Inflammatory macrophage treated with lipopolysaccharide for 1 hour (primary cell): ENCODE results near the gene UNC5C.

Experiments used
- DNase-seq, 2 donors: peaks; one replicate each; pipeline ENCODE4 v3.0.0-alpha.2; 2020 to 2022

The UNC5C gene

DNA sequence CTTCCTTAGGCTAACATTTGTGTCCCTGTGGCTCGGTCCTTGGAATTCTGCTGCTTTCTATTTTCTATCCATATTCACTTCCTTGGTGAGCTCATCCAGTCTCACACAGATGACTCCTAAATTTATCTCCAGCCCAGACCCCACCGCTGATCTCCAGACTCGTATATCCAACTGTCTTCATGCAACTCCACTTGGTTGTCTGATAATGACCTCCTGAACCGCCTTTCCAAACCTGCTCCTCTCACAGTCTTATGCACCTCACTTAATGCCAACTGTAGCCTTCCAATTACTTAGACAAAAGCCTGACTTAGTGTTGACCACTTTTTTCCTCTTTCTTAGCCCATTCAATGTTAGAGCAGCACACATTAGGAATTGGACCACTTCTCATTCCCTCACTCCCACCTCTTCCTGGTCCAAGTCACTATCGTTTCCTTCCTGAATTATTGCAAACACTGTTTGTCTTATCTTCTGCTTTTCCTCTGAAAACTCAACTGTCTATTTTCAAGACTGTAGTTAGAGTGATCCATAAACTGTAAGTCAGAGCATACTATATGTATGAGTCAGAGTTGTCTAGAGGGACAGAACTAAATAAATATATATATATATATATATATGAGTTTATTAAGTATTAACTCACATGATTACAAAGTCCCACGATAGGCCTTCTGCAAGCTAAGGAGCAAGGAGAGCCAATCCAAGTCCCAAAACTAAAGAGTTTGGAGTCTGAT, 292.5 kb downstream of the UNC5C start:
- peak in 1 of 2 donors; percentile 11 for DNase-seq

DNA sequence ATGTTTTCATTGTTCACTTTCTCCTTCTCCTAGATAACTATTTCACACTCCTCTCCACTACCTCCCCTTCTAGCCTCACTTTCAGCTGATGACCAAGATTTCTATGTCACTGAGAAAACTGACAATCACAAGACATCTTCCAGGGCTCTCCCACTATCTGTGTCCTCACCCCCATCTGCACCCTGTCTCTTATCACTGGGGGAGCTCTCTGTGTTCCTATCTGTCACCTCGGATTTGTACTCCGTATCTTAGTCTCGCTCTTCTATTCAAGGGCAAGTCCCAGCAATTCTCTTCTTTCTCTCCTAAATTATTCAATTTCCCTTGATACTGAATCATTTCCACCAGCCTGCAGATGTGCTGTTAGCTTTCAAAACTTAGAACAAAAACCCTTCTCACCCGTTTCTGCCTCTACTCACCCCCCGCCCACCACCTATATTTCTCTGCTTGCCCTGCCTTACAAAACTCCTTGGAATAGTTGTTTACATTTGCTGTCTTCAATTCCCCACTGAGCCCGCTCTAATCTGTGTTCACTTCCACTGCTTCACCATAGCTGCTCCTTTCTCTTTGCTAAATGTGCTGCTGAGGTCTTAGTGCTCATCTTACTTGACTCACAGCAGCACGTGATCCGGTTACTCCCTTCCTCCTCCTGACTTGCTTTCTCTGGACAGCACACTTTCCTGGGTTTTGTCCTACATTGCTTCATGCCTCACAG, 293.2 kb downstream of the UNC5C start:
- no peak for DNase-seq

DNA sequence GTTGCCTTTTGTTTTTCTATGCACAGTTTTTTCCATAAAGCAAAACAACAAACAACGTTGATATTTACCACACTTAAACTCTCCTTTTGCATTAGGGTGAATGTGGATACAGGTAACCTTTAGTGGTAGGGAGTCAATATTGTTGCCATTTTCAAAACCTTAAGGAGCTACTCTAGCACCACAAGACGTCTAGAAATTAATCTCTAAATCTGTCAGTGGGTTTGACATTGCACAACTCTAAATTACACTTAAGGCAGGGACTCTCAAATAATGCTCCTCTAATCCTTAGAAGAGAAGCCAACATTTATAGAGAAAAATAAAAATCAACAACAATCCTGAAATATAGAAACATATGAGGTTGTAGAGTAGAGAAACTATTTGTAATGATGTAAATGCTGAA, 297.2 kb downstream of the UNC5C start:
- DNase-seq: no peak

DNA sequence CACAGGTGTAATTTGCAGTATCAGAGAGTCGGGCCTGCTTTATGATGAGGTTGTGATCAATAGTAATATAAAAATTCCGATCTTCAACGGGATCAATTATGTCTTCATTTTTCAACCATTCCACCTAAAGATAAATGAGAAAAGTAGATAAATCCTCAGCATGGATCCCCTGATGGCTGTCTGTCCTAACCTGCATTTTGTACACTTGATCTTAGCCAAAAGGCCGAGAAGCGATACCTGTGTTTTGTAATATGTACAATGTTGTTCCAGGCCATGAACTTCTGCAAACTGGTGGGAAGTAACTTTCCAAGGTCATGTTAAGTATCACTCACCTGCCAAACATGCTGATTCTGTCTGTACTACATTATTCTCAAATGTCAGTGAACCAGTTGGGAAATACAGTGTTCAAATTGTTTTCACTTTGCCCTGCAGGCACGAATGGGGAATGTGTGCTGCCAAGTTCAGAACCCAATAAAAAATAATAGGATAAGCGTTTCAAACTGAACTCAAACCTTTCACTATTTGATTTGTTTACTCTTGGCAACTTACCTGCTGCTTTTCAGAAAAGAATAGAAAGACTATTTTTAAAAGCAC, 298.1 kb downstream of the UNC5C start:
- DNase-seq: no peak

DNA sequence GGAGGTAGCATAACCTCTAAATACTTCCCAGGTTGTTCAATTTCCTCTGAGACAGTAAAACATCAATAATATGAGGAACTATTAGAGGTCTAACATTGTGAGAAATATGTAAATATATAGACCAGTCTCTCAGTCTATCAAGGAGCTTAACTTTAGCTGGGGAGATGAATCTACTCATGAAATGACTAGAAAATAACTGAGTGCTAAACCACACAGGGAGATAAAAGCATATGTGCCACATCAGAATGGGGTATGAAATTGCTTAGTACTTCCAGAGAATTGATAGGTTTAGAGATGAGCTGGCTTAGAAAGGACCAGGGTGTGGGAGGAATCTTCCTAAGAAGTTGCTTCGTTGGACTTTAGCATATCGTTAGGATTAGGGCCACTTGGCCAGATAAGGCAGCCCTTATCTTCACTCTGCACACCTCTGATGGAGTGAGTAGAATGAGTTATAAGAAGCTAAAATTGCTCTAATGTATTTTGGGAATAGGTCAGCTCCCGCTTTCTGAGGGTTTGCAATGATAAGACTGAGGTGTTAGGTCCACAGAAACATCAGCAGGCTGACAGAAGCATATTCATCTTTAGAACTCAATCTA, 299.2 kb downstream of the UNC5C start:
- no peak for DNase-seq

DNA sequence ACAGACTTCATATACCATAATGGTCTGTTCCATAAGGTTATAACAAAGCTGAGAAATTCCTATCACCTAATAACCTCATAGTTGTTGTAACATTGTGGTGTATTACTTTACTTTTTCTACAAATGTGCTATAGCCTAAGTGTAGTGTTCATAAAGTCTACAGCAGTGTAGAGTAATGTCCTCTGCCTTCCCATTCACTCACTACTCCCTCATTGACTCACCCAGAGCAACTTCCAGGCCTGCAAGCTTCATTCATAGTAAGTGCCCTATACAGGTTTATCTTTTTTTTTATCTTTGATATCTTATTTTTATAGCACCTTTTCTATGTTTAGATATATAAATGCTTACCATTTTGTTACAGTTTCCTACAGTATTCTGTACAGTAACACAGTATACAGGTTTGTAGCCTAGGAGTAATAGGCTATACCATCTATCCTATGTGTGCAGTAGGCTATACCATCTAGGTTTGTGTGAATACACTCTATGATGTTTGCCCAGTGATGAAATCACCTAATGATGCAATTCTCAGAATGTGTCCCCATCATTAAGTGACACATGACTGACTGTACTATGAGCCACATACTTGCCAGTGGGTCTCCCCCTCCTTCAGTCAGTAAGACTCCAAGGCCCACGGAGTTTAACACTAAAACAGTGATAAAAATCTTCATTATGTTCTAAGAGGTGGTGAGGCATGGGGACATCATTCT, 299.9 kb downstream of the UNC5C start:
- DNase-seq: peak; percentile 22 to 31

DNA sequence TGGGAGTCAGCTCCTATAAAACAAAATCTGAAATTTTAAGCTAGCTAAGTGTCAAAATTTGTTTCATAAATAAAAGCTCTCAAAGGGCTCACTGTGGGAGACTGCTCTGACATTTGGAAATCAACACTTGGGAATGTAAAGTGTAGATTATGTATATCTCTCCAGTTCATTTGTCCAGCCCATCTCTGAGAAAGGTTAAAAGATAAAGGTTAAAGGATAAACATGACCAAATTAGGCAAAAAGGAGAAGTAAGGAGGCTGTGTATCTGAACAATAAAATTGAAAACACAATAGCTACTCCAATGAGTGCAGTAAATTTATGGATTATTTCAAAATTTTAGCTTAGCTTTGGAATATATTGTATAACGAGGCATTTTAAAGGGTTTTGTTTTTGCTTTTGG, 304.9 kb downstream of the UNC5C start:
- no peak for DNase-seq

DNA sequence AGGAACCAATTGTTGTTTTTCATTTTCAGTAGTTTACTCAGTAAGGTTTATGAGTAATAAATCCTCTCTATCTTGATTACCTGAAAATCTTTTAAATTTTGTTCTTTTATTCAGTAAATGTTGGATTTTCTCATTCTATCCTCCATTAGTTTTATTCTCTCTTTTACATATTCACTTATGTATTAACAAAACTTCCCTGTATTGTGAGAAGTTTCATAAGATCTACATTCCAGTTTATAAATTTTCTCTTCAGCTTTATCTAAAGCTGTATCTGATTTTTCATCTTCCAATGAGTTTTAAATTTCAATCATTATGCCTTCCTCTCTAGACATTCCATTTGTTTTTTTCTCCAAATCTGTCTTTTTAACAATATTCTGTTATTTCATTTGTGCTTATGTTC, 310.2 kb downstream of the UNC5C start:
- no peak for DNase-seq

DNA sequence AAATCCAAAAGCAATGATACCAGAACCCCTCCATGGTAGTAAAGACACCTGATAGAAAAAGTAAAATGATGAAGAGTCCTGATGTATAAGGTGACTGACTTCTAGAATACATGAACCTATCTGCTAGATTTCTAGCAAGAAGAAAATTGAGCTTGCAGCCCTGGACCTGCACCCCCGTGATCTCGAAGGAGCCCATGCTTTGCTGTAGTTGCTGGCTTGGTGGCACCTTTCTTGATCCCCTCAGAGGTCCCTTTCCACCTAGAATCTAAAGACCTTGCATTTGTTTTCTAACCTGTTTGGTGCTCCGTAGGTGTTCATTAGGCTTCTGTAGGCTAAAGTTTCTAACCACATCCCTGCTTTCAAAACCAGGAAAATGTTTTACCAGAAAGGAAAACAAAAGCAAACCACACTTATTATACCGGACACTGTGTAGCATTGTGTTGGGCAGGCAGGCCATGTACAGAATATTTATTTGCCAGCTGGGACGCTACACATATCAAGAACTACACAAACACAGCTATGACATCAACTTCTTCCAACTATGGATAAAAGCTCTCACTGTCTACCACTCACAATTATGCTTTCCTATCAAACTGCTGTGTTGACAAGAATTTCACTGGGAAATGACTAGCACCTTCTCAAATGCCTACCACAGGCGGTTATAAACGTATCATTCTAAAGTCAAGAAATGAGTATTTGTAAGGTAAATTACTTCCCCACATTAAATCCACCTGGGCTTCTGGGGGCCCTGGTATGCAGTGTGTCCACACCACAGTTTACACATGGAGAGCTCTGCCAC, 316.2 kb downstream of the UNC5C start:
- no peak for DNase-seq

DNA sequence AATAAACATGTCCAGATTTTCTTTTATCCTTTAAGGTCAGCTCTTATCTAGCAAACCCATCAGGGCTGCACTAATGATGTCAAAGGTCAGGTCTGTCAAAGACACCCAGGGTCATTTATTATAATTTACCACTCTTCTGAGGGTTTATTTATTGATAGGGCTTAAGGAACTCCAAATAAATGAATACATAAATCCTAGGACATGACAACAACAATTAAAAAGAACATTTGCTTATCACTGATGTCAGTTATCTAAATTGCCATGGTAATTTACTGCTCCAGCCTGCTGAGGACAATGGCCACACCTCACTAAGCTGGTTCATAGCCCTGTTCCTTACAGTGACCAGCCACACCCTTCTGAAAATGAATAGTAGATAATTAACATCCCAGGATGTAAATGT, 317.1 kb downstream of the UNC5C start:
- DNase-seq: no peak

- no peak for DNase-seq
These were observed 322.9 kb downstream of the UNC5C start for GRCh38 chr4:95225849-95226248.

- no peak for DNase-seq
These were observed 324.4 kb downstream of the UNC5C start for GRCh38 chr4:95224402-95224801.

DNA sequence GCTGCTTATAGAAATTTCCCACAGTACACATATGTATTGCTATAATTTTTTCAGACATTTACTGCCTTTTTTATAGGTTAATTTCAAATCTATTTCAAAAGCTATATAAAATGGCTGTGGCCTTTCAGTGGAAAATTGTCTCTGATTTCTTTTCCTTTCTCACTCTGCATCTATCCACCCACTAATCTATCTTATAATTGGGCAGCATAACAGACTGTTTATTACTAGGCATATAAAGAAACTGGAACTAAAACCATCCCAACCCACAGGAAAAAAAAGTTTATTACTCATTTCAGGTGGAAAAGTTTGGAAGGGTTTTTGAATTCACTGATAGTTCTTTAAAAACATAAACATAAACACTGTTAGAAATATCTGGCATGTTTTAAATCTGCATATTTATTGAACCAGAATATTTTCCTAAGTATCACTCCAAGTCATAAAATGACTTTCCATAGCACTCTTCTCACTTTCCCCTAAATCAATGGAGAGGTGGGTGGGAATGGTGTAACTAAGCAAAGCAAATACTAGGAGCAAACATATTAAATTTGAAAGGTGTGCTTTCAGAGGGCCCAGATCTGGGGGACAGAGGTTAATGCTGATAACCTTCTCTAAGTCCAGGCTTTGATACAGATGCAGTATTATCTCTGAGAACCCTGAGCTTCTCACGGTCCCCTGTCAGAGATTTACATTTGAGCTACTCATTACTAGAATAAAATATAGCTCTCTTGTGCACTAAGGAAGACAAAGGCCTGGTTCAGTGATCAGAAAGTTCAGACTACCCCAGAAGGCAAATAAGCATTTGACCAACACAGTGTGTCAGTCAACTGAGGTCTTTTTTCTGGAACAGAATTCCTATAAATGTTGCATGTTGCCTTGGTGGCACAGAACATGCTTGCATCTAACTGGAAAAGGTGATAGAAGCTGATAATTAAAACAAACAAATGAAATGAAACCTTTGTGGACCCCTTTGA, 328.3 kb downstream of the UNC5C start:
- no peak for DNase-seq

- DNase-seq: no peak
These were observed 329.7 kb downstream of the UNC5C start for GRCh38 chr4:95219109-95219508.

GRCh38 chr4:95217197-95217596, 331.6 kb downstream of the UNC5C start:
- no peak for DNase-seq

DNA sequence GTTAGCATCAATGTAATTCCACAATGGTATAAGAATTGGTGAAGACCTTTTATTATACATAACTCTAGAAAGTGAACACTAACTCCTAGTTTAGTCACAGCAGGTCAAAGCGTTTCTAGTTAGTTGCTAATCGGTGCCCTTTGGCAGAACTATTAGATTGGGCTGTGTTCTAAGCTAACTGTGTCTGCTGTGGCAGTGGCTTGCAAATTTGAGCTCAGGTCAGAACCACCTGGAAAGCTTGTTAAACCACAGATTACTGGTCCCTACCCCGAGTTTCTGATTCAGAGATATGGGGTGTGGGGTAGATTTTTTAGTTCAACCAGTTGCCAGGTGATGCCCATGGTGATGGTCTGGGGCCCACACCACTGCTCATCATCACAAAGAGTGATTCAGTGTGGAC, 332.1 kb downstream of the UNC5C start:
- no peak for DNase-seq

- peak; percentile 90 to 97 for DNase-seq
These were observed 332.7 kb downstream of the UNC5C start for GRCh38 chr4:95215991-95216605.

GRCh38 chr4:95215043-95215442, 333.7 kb downstream of the UNC5C start:
- DNase-seq: no peak

DNA sequence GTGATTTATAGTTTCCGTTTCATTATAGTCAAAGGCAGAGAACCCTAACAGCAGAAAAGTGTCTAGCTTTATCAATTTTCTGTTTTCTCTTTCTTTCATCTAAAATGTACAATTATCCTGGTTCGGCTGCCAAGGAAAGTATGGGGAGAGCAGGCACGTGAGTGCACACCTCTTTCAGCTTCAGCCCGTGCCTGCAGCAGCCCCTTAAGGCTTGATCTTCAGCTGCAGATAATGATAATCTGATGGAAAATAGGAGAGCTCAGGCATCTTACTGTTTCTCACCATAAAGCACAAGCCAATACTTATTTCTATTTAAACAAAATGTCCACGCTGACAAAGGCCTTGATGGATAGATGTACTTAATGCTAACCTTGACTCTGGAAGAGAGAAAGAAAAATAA, 334.4 kb downstream of the UNC5C start:
- no peak for DNase-seq

- DNase-seq: no peak
These were observed 335.4 kb downstream of the UNC5C start for GRCh38 chr4:95213366-95213765.

DNA sequence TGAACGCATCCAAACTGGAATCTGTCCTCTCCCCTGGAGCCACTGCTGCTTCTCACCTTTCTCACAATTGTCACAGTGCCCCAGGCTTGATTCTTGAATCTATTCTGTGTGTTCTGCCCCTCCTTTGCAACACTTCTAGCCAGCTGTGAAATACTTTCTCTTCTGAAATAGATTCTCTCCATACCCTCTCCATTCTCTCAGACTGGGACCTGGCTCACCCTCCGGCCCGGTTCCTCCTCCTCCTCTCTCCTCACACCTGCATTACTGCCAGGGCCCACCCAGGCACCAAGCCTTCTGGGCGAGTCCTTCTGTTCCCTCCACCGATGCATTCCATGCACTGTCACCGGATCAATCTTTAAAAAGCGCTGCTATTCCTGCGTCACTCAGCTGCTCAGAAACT, 336.1 kb downstream of the UNC5C start:
- no peak for DNase-seq
